Nephron (organoid): ENCODE measurements around the gene FAM222A.

Source experiments
- H3K27ac Mint-ChIP-seq, 3 experiments: 2 replicates each; pipeline ENCODE4 v1.8.0; 2020; ENCODE audit warnings: mixed read lengths in 3 of 3, mild to moderate bottlenecking in 2 of 3, moderate library complexity in 1 of 3
- H3K27me3 Mint-ChIP-seq: 2 replicates; pipeline ENCODE4 v1.8.0; 2021; ENCODE audit warnings: low read depth, mild to moderate bottlenecking, moderate library complexity, mixed read lengths
- H3K36me3 Mint-ChIP-seq: 2 replicates; pipeline ENCODE4 v1.8.0; 2020; ENCODE audit warnings: low read depth, mixed read lengths
- H3K4me1 Mint-ChIP-seq: 2 replicates; pipeline ENCODE4 v1.8.0; 2020; ENCODE audit warnings: mixed read lengths
- H3K4me3 Mint-ChIP-seq, 3 experiments: 2 replicates each; pipeline ENCODE4 v1.8.0; 2020; ENCODE audit warnings: mild to moderate bottlenecking in 3 of 3, mixed read lengths in 3 of 3, moderate library complexity in 2 of 3
- H3K9me3 Mint-ChIP-seq: 2 replicates; pipeline ENCODE4 v1.8.0; 2020; ENCODE audit warnings: mixed read lengths
- TF ChIP-seq, protein P1 (sequence below), 3 experiments: fragments of 200-600 bp; sonication (generic); IDR thresholded peaks; one replicate each; pipeline ENCODE4 v1.5.0; 2021; ENCODE audit warnings: antibody characterized with exemption in 3 of 3; ENCODE audit not compliant: unreplicated experiment in 3 of 3

FAM222A gene

DNA sequence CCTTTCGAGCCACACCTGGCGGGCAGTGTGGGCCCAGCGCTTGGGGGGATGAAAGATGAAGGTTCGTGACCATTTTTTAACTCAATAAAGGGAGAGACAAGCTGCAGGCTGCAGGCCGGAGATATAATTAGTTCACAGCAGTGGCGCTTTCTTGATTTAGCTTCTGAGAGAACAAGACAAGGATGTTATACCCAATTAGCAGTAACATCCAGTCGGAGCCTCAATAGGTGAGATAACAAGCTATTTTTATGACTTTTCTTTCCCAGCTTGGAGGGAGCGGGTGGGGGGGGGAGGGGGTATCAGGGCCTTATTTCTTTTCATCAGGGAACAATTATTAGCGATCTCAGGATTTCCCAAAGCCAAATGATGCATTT, 9.1 kb downstream of the FAM222A start:
- no peaks in the 10 kb centered on the region for H3K36me3 Mint-ChIP-seq
- H3K27me3 Mint-ChIP-seq: peaks cover 34% of the 10 kb centered on the region
- no peak overlapping the region for H3K27ac Mint-ChIP-seq
- no peaks in the 10 kb centered on the region for H3K9me3 Mint-ChIP-seq
- TF ChIP-seq, protein P1, sequence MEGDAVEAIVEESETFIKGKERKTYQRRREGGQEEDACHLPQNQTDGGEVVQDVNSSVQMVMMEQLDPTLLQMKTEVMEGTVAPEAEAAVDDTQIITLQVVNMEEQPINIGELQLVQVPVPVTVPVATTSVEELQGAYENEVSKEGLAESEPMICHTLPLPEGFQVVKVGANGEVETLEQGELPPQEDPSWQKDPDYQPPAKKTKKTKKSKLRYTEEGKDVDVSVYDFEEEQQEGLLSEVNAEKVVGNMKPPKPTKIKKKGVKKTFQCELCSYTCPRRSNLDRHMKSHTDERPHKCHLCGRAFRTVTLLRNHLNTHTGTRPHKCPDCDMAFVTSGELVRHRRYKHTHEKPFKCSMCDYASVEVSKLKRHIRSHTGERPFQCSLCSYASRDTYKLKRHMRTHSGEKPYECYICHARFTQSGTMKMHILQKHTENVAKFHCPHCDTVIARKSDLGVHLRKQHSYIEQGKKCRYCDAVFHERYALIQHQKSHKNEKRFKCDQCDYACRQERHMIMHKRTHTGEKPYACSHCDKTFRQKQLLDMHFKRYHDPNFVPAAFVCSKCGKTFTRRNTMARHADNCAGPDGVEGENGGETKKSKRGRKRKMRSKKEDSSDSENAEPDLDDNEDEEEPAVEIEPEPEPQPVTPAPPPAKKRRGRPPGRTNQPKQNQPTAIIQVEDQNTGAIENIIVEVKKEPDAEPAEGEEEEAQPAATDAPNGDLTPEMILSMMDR (IDR thresholded peaks at IDR 0.05; ENCODE audit: unreplicated experiment in 3 of 3): no peak
- H3K4me1 Mint-ChIP-seq: peaks cover 50% of the 10 kb centered on the region
- no peak overlapping the region for H3K4me3 Mint-ChIP-seq

DNA sequence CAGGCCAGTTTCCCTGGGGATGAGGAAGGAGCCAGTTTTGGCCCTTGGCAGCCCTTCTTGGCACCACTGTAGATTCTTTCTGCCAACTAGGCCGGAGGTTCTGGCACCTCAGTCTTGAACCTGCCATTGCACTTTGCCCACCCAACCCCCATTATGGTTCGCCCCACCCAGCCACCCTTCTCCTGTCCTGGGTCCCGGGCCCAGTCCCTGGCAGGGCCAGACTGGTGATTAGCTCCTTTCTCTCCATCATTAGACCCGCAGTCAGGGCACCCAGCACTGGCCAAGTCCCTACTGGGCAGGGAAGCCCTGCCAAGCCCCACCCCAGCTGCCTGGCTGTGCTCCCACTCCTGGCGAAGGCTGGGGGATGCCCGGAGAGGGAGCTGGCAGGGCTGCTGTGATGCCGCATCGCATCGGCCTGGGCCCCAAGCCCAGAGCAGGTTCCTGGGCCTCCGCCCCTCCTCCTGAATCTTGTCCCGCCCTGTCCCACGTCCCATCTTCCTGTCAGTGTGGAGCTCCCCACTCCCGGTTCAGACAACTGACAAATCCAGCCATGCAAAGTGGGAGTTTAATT, 9.8 kb downstream of the FAM222A start:
- Mint-ChIP-seq H3K36me3 (no peaks in the 10 kb centered on the region), H3K4me3 (no peak overlapping the region), H3K9me3 (no peaks in the 10 kb centered on the region), H3K4me1 (peaks cover 53% of the 10 kb centered on the region), H3K27ac (no peak overlapping the region), H3K27me3 (peaks cover 34% of the 10 kb centered on the region)
- TF ChIP-seq, protein P1 (IDR thresholded peaks at IDR 0.05; ENCODE audit: unreplicated experiment in 3 of 3): no peak

DNA sequence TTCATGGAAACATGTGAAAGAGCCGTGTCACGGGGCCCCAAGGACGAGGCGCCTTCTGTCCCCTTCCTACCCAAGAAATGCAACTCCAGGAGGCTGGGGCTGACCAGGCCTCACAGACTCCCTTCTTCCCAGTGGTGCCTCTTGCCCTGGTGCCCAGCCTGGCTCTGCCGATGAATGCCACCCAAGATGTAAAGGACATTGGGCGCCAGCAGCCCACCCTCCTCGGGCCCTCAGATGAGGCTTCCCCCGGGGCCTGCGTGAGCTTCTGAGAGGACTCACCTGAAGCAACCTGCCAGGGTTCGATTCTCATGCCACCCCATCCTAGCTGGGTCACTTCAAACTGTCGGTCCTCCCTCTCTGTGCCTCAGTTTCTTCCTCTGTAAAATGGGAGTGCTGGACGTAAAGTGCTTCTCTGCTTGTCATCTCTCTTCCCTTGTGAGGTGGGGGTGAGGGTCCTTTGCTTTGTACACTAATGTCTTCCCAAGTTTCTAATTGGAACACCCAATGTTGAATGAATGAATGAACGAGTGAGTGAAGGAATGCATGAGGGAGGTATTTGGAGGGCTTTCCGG, 10.8 kb downstream of the FAM222A start:
- Mint-ChIP-seq H3K9me3 (no peaks in the 10 kb centered on the region), H3K4me3 (no peak overlapping the region), H3K27me3 (peaks cover 27% of the 10 kb centered on the region), H3K27ac (no peak overlapping the region), H3K4me1 (peaks cover 44% of the 10 kb centered on the region), H3K36me3 (no peaks in the 10 kb centered on the region)
- TF ChIP-seq, protein P1 (IDR thresholded peaks at IDR 0.05; ENCODE audit: unreplicated experiment in 3 of 3): no peak

DNA sequence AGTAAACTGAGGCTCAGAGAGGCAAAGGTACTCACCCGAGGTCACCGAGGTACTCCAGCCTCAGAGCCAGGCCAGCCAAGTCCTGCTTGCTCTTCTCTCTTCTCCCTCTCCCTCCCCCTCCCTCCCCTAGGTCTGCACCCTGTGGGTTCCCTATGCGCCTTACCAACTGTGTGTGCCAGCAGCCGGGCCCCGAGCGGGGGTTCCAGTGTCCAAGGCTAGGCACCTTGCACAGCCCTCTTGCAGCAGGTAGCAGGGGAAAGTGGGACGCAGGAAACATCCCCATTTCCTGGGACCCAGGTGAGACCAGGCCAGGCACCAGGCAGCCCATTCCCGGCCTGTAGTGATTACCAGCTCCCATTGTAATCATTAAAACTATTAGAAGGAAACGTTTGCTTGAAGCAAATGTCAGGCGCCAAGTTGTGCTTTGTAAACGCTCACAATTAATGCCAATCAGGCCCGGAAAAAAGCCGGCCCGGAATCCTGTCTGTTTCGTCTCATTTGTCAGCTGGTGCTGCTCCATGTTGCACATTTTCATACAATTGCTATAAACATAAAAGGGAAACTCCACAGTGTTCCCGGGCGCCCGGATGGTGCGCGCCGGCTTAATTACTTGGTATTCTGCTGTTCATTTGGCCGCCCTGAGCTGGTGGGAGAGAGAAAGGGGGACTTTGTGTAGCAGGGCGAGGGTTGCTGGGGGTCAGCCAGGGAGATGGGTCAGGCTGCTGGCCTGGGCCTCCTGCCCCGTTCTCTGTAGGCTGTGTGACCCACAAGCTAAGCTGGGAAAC, 11.9 kb downstream of the FAM222A start:
- H3K36me3 Mint-ChIP-seq: no peaks in the 10 kb centered on the region
- no peaks in the 10 kb centered on the region for H3K9me3 Mint-ChIP-seq
- TF ChIP-seq, protein P1 (IDR thresholded peaks at IDR 0.05; ENCODE audit: unreplicated experiment in 3 of 3): no peak
- peaks cover 19% of the 10 kb centered on the region for H3K27me3 Mint-ChIP-seq
- H3K27ac Mint-ChIP-seq: peak overlapping the region in 1 of 3 experiments; percentile 54
- no peak overlapping the region for H3K4me3 Mint-ChIP-seq
- peaks cover 37% of the 10 kb centered on the region for H3K4me1 Mint-ChIP-seq

DNA sequence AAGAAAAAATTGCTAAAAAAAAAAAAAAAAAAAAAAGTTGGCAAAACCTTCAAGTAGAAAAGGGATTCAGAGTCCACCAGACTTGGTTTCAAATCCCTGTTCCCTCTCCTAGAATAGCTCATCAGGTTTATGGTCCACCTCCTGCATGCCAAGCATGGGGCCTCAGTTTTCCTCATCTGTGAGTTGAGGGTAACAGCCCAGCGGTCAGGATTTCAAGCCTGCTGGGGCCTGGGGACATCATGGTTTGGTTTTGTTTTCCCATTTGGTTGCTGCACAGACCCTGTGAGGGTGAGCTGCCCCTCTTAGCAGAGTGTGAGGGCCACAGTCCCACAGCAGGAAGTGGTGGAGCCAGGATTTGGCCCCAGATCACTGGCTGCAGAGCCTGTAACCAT, 12.5 kb downstream of the FAM222A start:
- TF ChIP-seq, protein P1 (IDR thresholded peaks at IDR 0.05; ENCODE audit: unreplicated experiment in 3 of 3): no peak
- peak overlapping the region in 1 of 3 experiments; percentile 54 for H3K27ac Mint-ChIP-seq
- H3K4me1 Mint-ChIP-seq: peaks cover 34% of the 10 kb centered on the region
- no peaks in the 10 kb centered on the region for H3K9me3 Mint-ChIP-seq
- peaks cover 17% of the 10 kb centered on the region for H3K27me3 Mint-ChIP-seq
- H3K4me3 Mint-ChIP-seq: no peak overlapping the region
- H3K36me3 Mint-ChIP-seq: no peaks in the 10 kb centered on the region
